OCI-LY3 (cell line): ENCODE results near the gene RAPGEF1.

ENCODE experiments used
- H2AFZ ChIP-seq: fragments of 200-600, 300-600 bp; shearing (Covaris generic); 2 replicates; pipeline ENCODE4 v1.6.0; 2014; ENCODE audit warnings: antibody characterized with exemption, low read depth, low read length
- H3K27ac ChIP-seq: fragments of 200-600, 300-600 bp; sonication (generic); 2 replicates; pipeline ENCODE4 v1.5.1; 2014; ENCODE audit warnings: mild to moderate bottlenecking, low read length, moderate library complexity, mixed read lengths
- H3K27me3 ChIP-seq: fragments of 200-600, 300-600 bp; sonication (generic); 2 replicates; pipeline ENCODE4 v1.6.1; 2014; ENCODE audit warnings: low read depth, low read length, mixed read lengths
- H3K36me3 ChIP-seq: fragments of 200-600, 300-600 bp; sonication (generic); replicated peaks from 2 replicates; pipeline ENCODE3; 2014; ENCODE audit warnings: low read depth, low read length, mixed read lengths
- H3K4me1 ChIP-seq: fragments of 300-600, 200-600 bp; sonication (generic); 2 replicates; pipeline ENCODE4 v1.6.1; 2014; ENCODE audit warnings: low read length, mixed read lengths
- H3K4me2 ChIP-seq: fragments of 200-600, 300-600 bp; sonication (generic); 2 replicates; pipeline ENCODE4 v1.6.1; 2014; ENCODE audit warnings: low read length, mixed read lengths
- H3K4me3 ChIP-seq: fragments of 300-600, 200-600 bp; sonication (generic); 2 replicates; pipeline ENCODE4 v1.5.1; 2014; ENCODE audit warnings: antibody characterized with exemption, mild to moderate bottlenecking, low read length, moderate library complexity
- H3K79me2 ChIP-seq: fragments of 300-600, 200-600 bp; shearing (Covaris generic); 2 replicates; pipeline ENCODE4 v1.6.1; 2014; ENCODE audit warnings: mild to moderate bottlenecking, low read length, mixed read lengths
- H3K9ac ChIP-seq: fragments of 300-600, 200-600 bp; shearing (Covaris generic); 2 replicates; pipeline ENCODE4 v1.6.0; 2014; ENCODE audit warnings: mild to moderate bottlenecking, low read length, moderate library complexity
- H3K9me3 ChIP-seq: fragments of 200-600, 300-600 bp; shearing (Covaris generic); 2 replicates; pipeline ENCODE4 v1.6.1; 2014; ENCODE audit warnings: low read length, mixed read lengths; ENCODE audit not compliant: insufficient read depth
- H4K20me1 ChIP-seq: fragments of 200-600, 300-600 bp; sonication (generic); 2 replicates; pipeline ENCODE4 v1.6.1; 2016; ENCODE audit warnings: low read length, mixed read lengths; ENCODE audit not compliant: insufficient read depth
- EZH2phosphoT487 ChIP-seq: fragments of 200-600 bp; shearing (Covaris generic); IDR thresholded peaks from 2 replicates; pipeline ENCODE4 v1.6.1; 2018; ENCODE audit warnings: antibody characterized with exemption, mixed run types, low read depth
- TF ChIP-seq, protein P1 (sequence below): fragments of 200-600, 300-600 bp; sonication (generic); IDR thresholded peaks from 2 replicates; pipeline ENCODE4 v1.5.1; 2014; ENCODE audit warnings: antibody characterized with exemption, low read length, low read depth

RAPGEF1 gene

DNA sequence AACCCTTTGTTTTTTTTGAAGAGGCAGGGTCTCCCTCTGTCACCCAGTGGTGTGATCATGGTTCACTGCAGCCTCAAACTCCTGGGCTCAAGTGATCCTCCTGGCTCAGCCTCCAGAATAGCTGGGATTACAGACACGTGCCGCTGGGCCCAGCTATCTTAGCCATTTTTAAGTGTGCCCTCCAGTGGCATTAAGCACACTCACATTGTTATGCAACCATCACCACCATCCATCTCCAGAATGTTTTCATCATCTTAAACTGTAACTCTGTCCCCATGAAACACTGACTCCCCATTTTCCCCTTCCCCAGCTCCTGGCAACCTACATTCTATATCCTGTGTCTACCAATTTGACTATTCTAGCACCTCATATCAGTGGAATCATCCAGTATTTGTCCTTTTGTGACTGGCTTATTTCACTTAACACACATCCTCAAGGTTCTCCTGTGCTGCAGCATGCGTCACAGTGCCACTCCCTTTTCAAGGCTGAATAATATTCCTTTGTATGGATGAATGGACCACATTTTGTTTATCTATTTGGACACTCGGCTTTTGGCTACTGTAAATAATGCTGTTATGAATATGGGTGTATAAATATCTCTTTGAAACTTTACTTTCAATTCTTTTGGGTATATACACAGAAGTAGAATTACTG lies 12.5 kb upstream of the RAPGEF1 start:
- Histone ChIP-seq H3K79me2 (no peaks in the 10 kb centered on the region), H3K9ac (no peak overlapping the region), H3K4me1 (no peaks in the 10 kb centered on the region), H3K27ac (no peak overlapping the region), H3K36me3 (no peaks in the 10 kb centered on the region), H3K4me2 (no peak overlapping the region), H3K4me3 (no peak overlapping the region), H3K9me3 (no peaks in the 10 kb centered on the region), H2AFZ (no peak overlapping the region), H4K20me1 (no peaks in the 10 kb centered on the region), H3K27me3 (peaks cover 5% of the 10 kb centered on the region; the same call in 1 of the 2 replicates)
- TF ChIP-seq, protein P1, sequence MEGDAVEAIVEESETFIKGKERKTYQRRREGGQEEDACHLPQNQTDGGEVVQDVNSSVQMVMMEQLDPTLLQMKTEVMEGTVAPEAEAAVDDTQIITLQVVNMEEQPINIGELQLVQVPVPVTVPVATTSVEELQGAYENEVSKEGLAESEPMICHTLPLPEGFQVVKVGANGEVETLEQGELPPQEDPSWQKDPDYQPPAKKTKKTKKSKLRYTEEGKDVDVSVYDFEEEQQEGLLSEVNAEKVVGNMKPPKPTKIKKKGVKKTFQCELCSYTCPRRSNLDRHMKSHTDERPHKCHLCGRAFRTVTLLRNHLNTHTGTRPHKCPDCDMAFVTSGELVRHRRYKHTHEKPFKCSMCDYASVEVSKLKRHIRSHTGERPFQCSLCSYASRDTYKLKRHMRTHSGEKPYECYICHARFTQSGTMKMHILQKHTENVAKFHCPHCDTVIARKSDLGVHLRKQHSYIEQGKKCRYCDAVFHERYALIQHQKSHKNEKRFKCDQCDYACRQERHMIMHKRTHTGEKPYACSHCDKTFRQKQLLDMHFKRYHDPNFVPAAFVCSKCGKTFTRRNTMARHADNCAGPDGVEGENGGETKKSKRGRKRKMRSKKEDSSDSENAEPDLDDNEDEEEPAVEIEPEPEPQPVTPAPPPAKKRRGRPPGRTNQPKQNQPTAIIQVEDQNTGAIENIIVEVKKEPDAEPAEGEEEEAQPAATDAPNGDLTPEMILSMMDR, result peak; percentile 23
- no peak for TF ChIP-seq EZH2phosphoT487

DNA sequence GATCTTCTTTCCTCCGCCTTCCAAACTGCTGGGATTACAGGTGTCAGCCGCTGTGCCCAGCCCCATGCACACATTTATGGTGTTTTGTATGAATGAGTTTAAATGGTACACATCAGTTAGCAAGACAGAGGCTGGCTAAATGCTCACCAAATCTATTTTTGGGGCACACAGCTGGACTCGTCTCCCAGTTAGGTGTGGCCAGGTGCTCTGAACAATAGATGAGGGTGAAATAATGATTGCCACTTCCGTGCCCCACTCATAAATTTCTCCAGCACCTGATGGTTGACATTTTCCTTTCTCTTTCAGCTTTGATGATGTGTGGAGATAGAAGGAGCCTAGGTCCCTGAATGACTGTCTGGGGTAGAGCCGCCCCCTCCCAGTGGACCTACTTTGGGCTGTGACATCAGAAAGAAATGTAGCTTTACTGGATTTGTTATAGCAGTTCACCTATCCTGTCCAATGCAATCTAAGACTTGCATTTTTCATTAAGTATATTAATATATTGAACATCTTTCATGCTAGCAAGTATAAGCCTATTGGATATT lies 8.6 kb upstream of the RAPGEF1 start:
- no peaks in the 10 kb centered on the region for H3K36me3 ChIP-seq

DNA sequence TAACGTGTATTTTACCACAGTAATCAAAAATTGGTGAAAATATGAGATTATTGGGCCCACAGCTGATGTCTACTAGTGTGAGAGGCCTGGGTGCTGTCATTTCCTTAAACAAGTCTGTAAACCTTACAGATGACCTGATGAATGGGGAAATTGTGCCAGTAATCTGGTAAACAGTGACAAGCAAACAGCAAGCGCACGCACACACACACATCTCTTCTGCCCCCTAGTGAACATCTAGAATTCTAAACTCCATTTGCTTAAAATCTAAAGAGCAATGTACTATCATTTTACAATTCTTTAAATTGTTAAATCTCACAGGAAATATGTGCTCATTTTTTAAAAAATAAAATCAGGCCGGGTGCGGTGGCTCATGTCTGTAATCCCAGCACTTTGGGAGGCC lies 7.5 kb upstream of the RAPGEF1 start:
- H3K9me3 ChIP-seq, result no peaks in the 10 kb centered on the region
- H3K27me3 ChIP-seq, result no peaks in the 10 kb centered on the region
- H4K20me1 ChIP-seq, result no peaks in the 10 kb centered on the region
- H2AFZ ChIP-seq, result no peak overlapping the region
- no peaks in the 10 kb centered on the region for H3K79me2 ChIP-seq
- no peak overlapping the region for H3K4me2 ChIP-seq
- no peak overlapping the region for H3K9ac ChIP-seq
- H3K27ac ChIP-seq, result no peak overlapping the region
- H3K4me1 ChIP-seq, result peaks cover 24% of the 10 kb centered on the region
- no peaks in the 10 kb centered on the region for H3K36me3 ChIP-seq
- H3K4me3 ChIP-seq, result no peak overlapping the region
- TF ChIP-seq, protein P1, result peak; percentile 73
- no peak for TF ChIP-seq EZH2phosphoT487

More for the DNA sequence above, 8.6 kb upstream of the RAPGEF1 start:
- Histone ChIP-seq H3K27ac (no peak overlapping the region), H2AFZ (no peak overlapping the region), H4K20me1 (no peaks in the 10 kb centered on the region), H3K9me3 (no peaks in the 10 kb centered on the region), H3K4me2 (no peak overlapping the region), H3K4me3 (no peak overlapping the region), H3K79me2 (no peaks in the 10 kb centered on the region), H3K4me1 (peaks cover 14% of the 10 kb centered on the region), H3K9ac (no peak overlapping the region), H3K27me3 (no peaks in the 10 kb centered on the region)
- TF ChIP-seq EZH2phosphoT487, result no peak
- TF ChIP-seq, protein P1, result no peak

DNA sequence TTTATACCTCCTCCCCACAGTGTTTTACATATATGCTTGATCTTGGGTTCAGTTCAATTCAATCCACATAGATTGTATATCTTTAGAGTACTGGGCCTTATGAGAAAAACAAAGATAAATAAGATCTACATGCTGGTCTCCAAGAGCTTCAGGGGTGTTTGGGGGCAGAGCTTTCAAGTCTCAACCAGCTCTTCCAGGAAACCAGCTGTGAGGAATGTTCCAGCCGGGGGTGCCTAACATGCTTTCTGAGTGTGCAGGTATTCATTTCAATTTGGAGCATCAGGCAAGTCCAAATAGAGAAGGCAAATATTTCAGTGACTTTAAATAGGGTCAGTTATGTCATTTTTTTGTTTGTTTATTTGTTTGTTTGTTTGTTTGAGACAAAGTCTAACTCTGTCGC lies 5.7 kb upstream of the RAPGEF1 start:
- Histone ChIP-seq H3K27ac (no peak overlapping the region), H3K79me2 (no peaks in the 10 kb centered on the region), H3K4me2 (no peak overlapping the region), H3K9me3 (no peaks in the 10 kb centered on the region), H3K9ac (no peak overlapping the region), H3K27me3 (no peaks in the 10 kb centered on the region), H4K20me1 (no peaks in the 10 kb centered on the region), H3K36me3 (no peaks in the 10 kb centered on the region), H3K4me1 (peaks cover 28% of the 10 kb centered on the region), H3K4me3 (no peak overlapping the region), H2AFZ (no peak overlapping the region)
- TF ChIP-seq, protein P1, result no peak
- no peak for TF ChIP-seq EZH2phosphoT487
